Neural cell (in vitro differentiated cells): ENCODE data around the gene RIN1. TPM values are rescaled to one million over a fixed set of nuclear protein-coding genes. Genes with fewer than 3 reads are reported as not detected.

Experiments used
- H2AFZ ChIP-seq: fragments of 200-600, 300-800 bp; sonication (generic), shearing (Covaris generic); 2 replicates; pipeline ENCODE4 v1.6.0; 2014; ENCODE audit warnings: low read depth, mild to moderate bottlenecking, antibody characterized with exemption, low read length, moderate library complexity
- H3F3A ChIP-seq: fragments of 200-600 bp; shearing (Covaris generic); 2 replicates; pipeline ENCODE4 v1.6.1; 2016; ENCODE audit warnings: mild to moderate bottlenecking, moderate library complexity, mixed read lengths, antibody characterized with exemption, low read length; ENCODE audit not compliant: insufficient read depth, poor library complexity, severe bottlenecking
- H3K27ac ChIP-seq: fragments of 200-600, 300-800 bp; sonication (generic), shearing (Covaris generic); 2 replicates; pipeline ENCODE4 v1.5.1; 2014; ENCODE audit warnings: mild to moderate bottlenecking, low read length, moderate library complexity
- H3K27me3 ChIP-seq: fragments of 300-800, 200-600 bp; sonication (generic), shearing (Covaris generic); 2 replicates; pipeline ENCODE4 v1.6.0; 2014; ENCODE audit warnings: mild to moderate bottlenecking, low read depth, low read length, moderate library complexity; ENCODE audit not compliant: insufficient read depth
- H3K36me3 ChIP-seq: fragments of 300-800, 200-600 bp; sonication (generic), shearing (Covaris generic); 2 replicates; pipeline ENCODE4 v1.5.1; 2014; ENCODE audit warnings: mild to moderate bottlenecking, antibody characterized with exemption, low read length, moderate library complexity; ENCODE audit not compliant: insufficient read depth
- H3K4me2 ChIP-seq: fragments of 300-800, 200-600 bp; sonication (generic), shearing (Covaris generic); 2 replicates; pipeline ENCODE4 v1.6.0; 2014; ENCODE audit warnings: mild to moderate bottlenecking, low read length
- H3K4me3 ChIP-seq: fragments of 300-800, 200-600 bp; sonication (generic), shearing (Covaris generic); 2 replicates; pipeline ENCODE4 v1.5.1; 2014; ENCODE audit warnings: mild to moderate bottlenecking, low read length, moderate library complexity
- H3K79me2 ChIP-seq: fragments of 200-600 bp; shearing (Covaris generic); replicated peaks from 2 replicates; pipeline ENCODE4 v1.6.0; 2014; ENCODE audit warnings: mild to moderate bottlenecking, low read length, moderate library complexity; ENCODE audit not compliant: insufficient read depth
- H3K9ac ChIP-seq: fragments of 300-800, 200-600 bp; sonication (generic), shearing (Covaris generic); 2 replicates; pipeline ENCODE4 v1.6.1; 2016; ENCODE audit warnings: mild to moderate bottlenecking, low read length, mixed read lengths
- H3K9me2 ChIP-seq: fragments of 200-600 bp; shearing (Covaris generic); 2 replicates; pipeline ENCODE4 v1.6.1; 2016; ENCODE audit warnings: mild to moderate bottlenecking, low read length, mixed read lengths; ENCODE audit not compliant: insufficient read depth
- H3K9me3 ChIP-seq: fragments of 200-600, 300-800 bp; sonication (generic), shearing (Covaris generic); 2 replicates; pipeline ENCODE4 v1.6.1; 2016; ENCODE audit warnings: mild to moderate bottlenecking, mixed run types, low read length, moderate library complexity, mixed read lengths
- H4K20me1 ChIP-seq: fragments of 200-600 bp; shearing (Covaris generic); 2 replicates; pipeline ENCODE4 v1.6.1; 2016; ENCODE audit warnings: mild to moderate bottlenecking, mixed run types; ENCODE audit not compliant: insufficient read depth
- CTCF ChIP-seq: fragments of 450-650 bp; IDR thresholded peaks from 2 replicates; pipeline ENCODE4 v1.5.1; 2014; ENCODE audit warnings: antibody characterized with exemption, mild to moderate bottlenecking, moderate library complexity; ENCODE audit not compliant: poor library complexity, severe bottlenecking
- EP300 ChIP-seq: fragments of 450-650 bp; conservative IDR thresholded peaks from 2 replicates; pipeline ENCODE4 v1.6.1; 2014; ENCODE audit warnings: antibody characterized with exemption, mild to moderate bottlenecking, moderate library complexity; ENCODE audit not compliant: poor library complexity, severe bottlenecking
- EZH2 ChIP-seq: fragments of 200-600, 300-800 bp; shearing (Covaris generic), sonication (generic); IDR thresholded peaks from 2 replicates; pipeline ENCODE4 v1.6.1; 2014; ENCODE audit warnings: antibody characterized with exemption, low read length, borderline replicate concordance, mild to moderate bottlenecking; ENCODE audit not compliant: insufficient read depth, poor library complexity, severe bottlenecking
- MXI1 ChIP-seq: fragments of 450-650 bp; conservative IDR thresholded peaks from 2 replicates; pipeline ENCODE4 v1.6.1; 2014; ENCODE audit warnings: antibody characterized with exemption, mild to moderate bottlenecking; ENCODE audit not compliant: poor library complexity, severe bottlenecking
- POLR2AphosphoS5 ChIP-seq: IDR thresholded peaks from 2 replicates; pipeline ENCODE4 v1.6.1; 2012
- RAD21 ChIP-seq: fragments of 450-650 bp; conservative IDR thresholded peaks from 2 replicates; pipeline ENCODE4 v1.6.1; 2014; ENCODE audit warnings: antibody characterized with exemption, mild to moderate bottlenecking, moderate library complexity
- REST ChIP-seq: IDR thresholded peaks from 2 replicates; pipeline ENCODE4 v1.6.1; 2012; ENCODE audit warnings: borderline replicate concordance
- SMC3 ChIP-seq: fragments of 450-650 bp; conservative IDR thresholded peaks from 2 replicates; pipeline ENCODE4 v1.6.1; 2014; ENCODE audit warnings: antibody characterized with exemption, mild to moderate bottlenecking, moderate library complexity; ENCODE audit not compliant: poor library complexity
- TAF1 ChIP-seq: IDR thresholded peaks from 2 replicates; pipeline ENCODE4 v1.6.1; 2012; ENCODE audit warnings: low read depth
- polyA plus RNA-seq: library from polyadenylated mRNA; depleted of rRNA; stranded (reverse); fragments of >200 nt; gene quantifications from 2 replicates; pipeline ENCODE4 v1.2.3, GENCODE V29; 2014

The RIN1 gene
- polyA plus RNA-seq, 1 donor from 2014 or later: 4.2 TPM

- Histone ChIP-seq H2AFZ (no peak overlapping the region), H3K36me3 (no peaks in the 10 kb centered on the region), H3K79me2 (peaks cover 31% of the 10 kb centered on the region), H3K9me2 (no peaks in the 10 kb centered on the region), H3K27ac (peak overlapping the region; percentile 88), H3K9me3 (no peaks in the 10 kb centered on the region), H3K4me2 (no peak overlapping the region), H4K20me1 (peaks cover 8% of the 10 kb centered on the region), H3F3A (no peaks in the 10 kb centered on the region), H3K4me3 (peak overlapping the region; percentile 86), H3K9ac (peak overlapping the region; percentile 92), H3K27me3 (peaks cover 22% of the 10 kb centered on the region)
- TF ChIP-seq CTCF (no peak), POLR2AphosphoS5 (no peak), EP300 (no peak), MXI1 (no peak), SMC3 (no peak), RAD21 (no peak), REST (no peak), TAF1 (no peak), EZH2 (no peak)
Observed at GRCh38 chr11:66287211-66287888, 48.9 kb downstream of the RIN1 start.

GRCh38 chr11:66286699-66287098 lies 49.5 kb downstream of the RIN1 start:
- Histone ChIP-seq H3K4me2 (no peak overlapping the region), H3K9me2 (no peaks in the 10 kb centered on the region), H2AFZ (no peak overlapping the region), H3K9ac (peak overlapping the region; percentile 9), H3K9me3 (no peaks in the 10 kb centered on the region), H3K27me3 (peaks cover 16% of the 10 kb centered on the region), H3K79me2 (peaks cover 36% of the 10 kb centered on the region), H3F3A (no peaks in the 10 kb centered on the region), H3K4me3 (no peak overlapping the region), H3K27ac (no peak overlapping the region), H3K36me3 (no peaks in the 10 kb centered on the region), H4K20me1 (peaks cover 8% of the 10 kb centered on the region)
- TF ChIP-seq POLR2AphosphoS5: no peak
